ENCODE data around the gene FAM90A1. TPM values are rescaled to one million over a fixed set of nuclear protein-coding genes. Genes with fewer than 3 reads are reported as not detected.
A peak's percentile ranks its signal among the peaks of the same experiment; 100 is the strongest.
"Not testable (repeated sequence)": the region's sequence is repeated elsewhere in the genome, so short reads cannot be mapped to it uniquely, and the experiment has no call there.

FAM90A1 gene
- total RNA-seq, 1 experiment from 2014 or later: 0.35 TPM

DNA sequence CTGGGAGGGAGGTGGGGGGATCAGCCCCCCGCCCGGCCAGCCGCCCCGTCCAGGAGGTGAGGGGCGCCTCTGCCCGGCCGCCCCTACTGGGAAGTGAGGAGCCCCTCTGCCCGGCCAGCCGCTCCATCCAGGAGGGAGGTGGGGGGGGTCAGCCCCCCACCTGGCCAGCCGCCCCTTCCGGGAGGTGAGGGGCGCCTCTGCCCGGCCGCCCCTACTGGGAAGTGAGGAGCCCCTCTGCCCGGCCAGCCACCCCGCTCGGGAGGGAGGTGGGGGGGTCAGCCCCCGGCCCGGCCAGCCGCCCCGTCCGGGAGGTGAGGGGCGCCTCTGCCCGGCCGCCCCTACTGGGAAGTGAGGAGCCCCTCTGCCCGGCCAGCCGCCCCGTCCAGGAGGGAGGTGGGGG, 43.2 kb downstream of the FAM90A1 start:
- H3K4me3 Mint-ChIP-seq; ATAC-seq; DNase-seq (ENCODE audit: low spot score); H3K27me3 Mint-ChIP-seq (ENCODE audit: low read depth); H3K9me3 Mint-ChIP-seq; H3K4me1 Mint-ChIP-seq; H3K27ac Mint-ChIP-seq; POLR2A ChIA-PET; H3K36me3 Mint-ChIP-seq; CTCF ChIA-PET: not testable (repeated sequence)

DNA sequence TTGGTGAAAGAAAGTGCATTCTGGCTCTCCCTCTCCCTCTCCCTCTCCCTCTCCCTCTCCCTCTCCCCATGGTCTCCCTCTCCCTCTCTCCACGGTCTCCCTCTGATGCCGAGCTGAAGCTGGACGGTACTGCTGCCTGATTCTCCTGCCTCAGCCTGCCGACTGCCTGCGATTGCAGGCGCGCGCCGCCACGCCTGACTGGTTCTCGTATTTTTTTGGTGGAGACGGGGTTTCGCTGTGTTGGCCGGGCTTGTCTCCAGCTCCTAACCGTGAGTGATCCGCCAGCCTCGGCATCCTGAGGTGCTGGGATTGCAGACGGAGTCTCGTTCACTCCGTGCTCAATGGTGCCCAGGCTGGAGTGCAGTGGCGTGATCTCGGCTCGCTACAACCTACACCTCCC, 44.1 kb downstream of the FAM90A1 start:
- POLR2A ChIA-PET; H3K9me3 Mint-ChIP-seq; H3K4me1 Mint-ChIP-seq; H3K27ac Mint-ChIP-seq; DNase-seq (ENCODE audit: low spot score); H3K27me3 Mint-ChIP-seq (ENCODE audit: low read depth); ATAC-seq; H3K4me3 Mint-ChIP-seq; H3K36me3 Mint-ChIP-seq; CTCF ChIA-PET: not testable (repeated sequence)

DNA sequence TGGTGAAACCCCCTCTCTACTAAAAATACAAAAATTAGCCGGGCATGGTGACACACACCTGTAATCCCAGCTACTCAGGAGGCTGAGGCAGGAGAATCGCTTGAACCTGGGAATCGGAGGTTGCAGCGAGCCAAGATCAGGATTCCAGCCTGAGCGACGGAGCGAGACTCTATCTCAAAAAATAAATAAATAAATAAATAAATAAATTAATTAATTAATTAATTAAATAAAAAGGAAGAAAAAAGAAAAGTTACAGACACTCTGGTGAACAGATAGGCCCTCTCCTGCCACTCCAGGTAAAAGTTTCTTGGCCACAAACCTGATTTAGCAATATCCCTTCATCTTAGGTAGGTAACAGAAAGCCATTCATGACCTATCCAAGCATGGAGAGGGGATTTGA, 44.5 kb downstream of the FAM90A1 start:
- POLR2A ChIA-PET; H3K27me3 Mint-ChIP-seq (ENCODE audit: low read depth); H3K9me3 Mint-ChIP-seq; H3K27ac Mint-ChIP-seq; H3K4me1 Mint-ChIP-seq; ATAC-seq; H3K36me3 Mint-ChIP-seq; DNase-seq (ENCODE audit: low spot score); CTCF ChIA-PET; H3K4me3 Mint-ChIP-seq: not testable (repeated sequence)
- peak; percentile 49; the same call in 1 of the 2 replicates for TF ChIP-seq HMGA2 (CRISPR knock-in tag; IDR thresholded peaks at IDR 0.05)

DNA sequence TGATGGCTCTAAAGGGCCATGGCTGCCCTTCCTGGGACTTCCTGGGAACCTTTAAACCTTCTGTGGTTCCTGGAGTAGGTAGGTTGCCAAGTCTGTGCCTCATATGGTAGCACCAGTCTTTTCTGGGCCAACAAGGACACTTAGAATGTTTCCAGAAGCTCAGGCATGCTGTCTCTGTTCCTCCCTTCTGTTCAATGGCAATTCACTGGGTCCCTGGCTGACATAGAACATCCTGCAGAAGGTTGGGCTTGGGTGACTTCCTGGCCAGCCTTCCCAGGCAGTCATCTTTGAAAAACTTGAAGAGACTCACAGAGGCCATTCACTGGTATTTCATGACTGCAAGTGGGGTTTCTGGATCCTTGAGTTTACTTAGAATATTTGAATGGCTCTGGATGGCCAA, 46.1 kb downstream of the FAM90A1 start:
- H3K36me3 Mint-ChIP-seq; POLR2A ChIA-PET; H3K9me3 Mint-ChIP-seq; H3K27ac Mint-ChIP-seq; DNase-seq (ENCODE audit: low spot score); ATAC-seq; H3K27me3 Mint-ChIP-seq (ENCODE audit: low read depth); H3K4me1 Mint-ChIP-seq; CTCF ChIA-PET: not testable (repeated sequence)
- H3K4me3 Mint-ChIP-seq: peak overlapping the region; percentile 67

DNA sequence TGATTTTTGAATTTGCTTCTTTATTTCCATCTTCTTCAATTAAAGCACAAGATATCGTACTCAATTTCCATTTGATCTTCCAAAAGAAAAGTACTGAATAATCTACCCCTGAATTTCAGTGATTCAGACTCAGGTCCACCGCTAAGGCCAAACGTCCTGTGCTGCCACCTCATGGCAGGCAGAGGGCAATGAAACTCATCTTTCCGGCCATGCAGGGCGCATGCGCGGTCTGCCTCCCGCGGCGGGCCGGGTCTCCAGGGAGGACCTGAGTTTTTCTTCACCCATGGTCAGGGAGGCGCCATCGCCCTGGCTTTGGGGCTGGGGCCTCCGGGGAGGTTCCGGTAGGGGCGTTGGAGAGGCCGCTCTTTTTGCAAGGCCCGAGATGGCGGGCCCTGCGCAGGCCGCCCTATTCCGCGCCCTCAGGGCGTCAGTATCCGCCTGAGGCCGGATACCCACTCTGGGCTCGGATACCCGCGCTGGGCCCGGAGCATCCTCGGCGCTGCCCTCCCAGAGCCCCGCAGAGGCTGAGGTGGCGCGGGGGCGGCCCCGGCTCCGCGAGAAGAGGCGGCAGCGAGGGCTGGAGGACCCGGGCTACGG, 47.3 kb downstream of the FAM90A1 start:
- H3K4me1 Mint-ChIP-seq; CTCF ChIA-PET; H3K36me3 Mint-ChIP-seq; H3K27me3 Mint-ChIP-seq (ENCODE audit: low read depth); POLR2A ChIA-PET; H3K9me3 Mint-ChIP-seq; H3K27ac Mint-ChIP-seq: not testable (repeated sequence)
- DNase-seq (ENCODE audit: low spot score): peak; percentile 68
- ATAC-seq: peak; percentile 34; the same call in 1 of the 2 replicates
- TF ChIP-seq, protein P1, sequence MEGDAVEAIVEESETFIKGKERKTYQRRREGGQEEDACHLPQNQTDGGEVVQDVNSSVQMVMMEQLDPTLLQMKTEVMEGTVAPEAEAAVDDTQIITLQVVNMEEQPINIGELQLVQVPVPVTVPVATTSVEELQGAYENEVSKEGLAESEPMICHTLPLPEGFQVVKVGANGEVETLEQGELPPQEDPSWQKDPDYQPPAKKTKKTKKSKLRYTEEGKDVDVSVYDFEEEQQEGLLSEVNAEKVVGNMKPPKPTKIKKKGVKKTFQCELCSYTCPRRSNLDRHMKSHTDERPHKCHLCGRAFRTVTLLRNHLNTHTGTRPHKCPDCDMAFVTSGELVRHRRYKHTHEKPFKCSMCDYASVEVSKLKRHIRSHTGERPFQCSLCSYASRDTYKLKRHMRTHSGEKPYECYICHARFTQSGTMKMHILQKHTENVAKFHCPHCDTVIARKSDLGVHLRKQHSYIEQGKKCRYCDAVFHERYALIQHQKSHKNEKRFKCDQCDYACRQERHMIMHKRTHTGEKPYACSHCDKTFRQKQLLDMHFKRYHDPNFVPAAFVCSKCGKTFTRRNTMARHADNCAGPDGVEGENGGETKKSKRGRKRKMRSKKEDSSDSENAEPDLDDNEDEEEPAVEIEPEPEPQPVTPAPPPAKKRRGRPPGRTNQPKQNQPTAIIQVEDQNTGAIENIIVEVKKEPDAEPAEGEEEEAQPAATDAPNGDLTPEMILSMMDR (IDR thresholded peaks at IDR 0.05): peak; percentile 45; the same call in 1 of the 2 replicates
- peak overlapping the region; percentile 56 for H3K4me3 Mint-ChIP-seq

DNA sequence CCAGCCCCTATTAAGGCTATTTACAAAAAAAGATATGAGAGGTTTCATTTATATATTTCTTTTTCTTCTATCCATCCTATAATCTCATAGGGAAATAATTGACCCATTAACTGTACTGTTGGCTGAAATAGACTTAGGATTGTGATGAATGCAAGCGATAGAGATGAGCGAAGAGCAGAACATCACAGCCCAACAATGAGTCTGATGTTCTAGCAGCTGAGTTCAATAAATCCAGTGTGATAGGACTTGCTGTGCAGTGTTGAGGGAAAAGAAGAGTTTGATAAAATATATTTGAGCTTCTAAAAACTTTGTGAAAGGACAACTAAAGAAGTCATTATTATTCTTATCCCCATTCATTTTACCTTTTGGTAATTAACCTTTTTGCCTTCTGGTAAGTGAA, 54.5 kb downstream of the FAM90A1 start:
- CTCF ChIA-PET; ATAC-seq; H3K27me3 Mint-ChIP-seq (ENCODE audit: low read depth); H3K9me3 Mint-ChIP-seq; DNase-seq (ENCODE audit: low spot score); H3K36me3 Mint-ChIP-seq; H3K4me1 Mint-ChIP-seq; H3K27ac Mint-ChIP-seq; H3K4me3 Mint-ChIP-seq; POLR2A ChIA-PET: not testable (repeated sequence)

Other genes starting within 250 kb of the FAM90A1 start
- gene FOXJ2, start 194.9 kb downstream of the FAM90A1 start, total RNA-seq (2021): 10.3 to 12.7 TPM (median 10.4 TPM) in 3 replicates
- gene C3AR1, start 161.3 kb downstream of the FAM90A1 start, total RNA-seq (2021): 0.09 TPM in 2 of 3 replicates, not detected in the other
- gene NECAP1, start 145.3 kb downstream of the FAM90A1 start, total RNA-seq (2021): 23.6 to 26.4 TPM (median 23.7 TPM) in 3 replicates
- 0.44 to 0.62 TPM in 2 of 3 replicates, not detected in the other for gene CLEC4A, start 104.0 kb downstream of the FAM90A1 start, total RNA-seq (2021)
- not detected in 3 replicates for gene ZNF705A, start 70.6 kb downstream of the FAM90A1 start, total RNA-seq (2021)
- 0.11 to 0.20 TPM in 2 of 3 replicates, not detected in the other for gene CLEC6A, start 228.3 kb upstream of the FAM90A1 start, total RNA-seq (2021)

All from WTC11 (cell line).